AG04449 (cell line): ENCODE measurements around the gene FHAD1.

ENCODE experiments used
- CTCF ChIA-PET: fragments of 350-600 bp; formaldehyde crosslinking; extraction: SDS; loops from one replicate; lab custom pipeline; 2021; ENCODE audit warnings: antibody characterized with exemption; lab: Yijun Ruan, JAX
- POLR2A ChIA-PET: fragments of 400-600, 350-600 bp; formaldehyde crosslinking; extraction: SDS; loops from one replicate; lab custom pipeline; 2020; ENCODE audit warnings: antibody characterized with exemption, inconsistent platforms; lab: Yijun Ruan, JAX
- DNase-seq: peaks from one replicate; pipeline ENCODE4 v3.0.0-alpha.2; 2010; ENCODE audit warnings: low read depth, low spot score
- H3K4me3 ChIP-seq: 2 replicates; pipeline ENCODE4 v1.5.1; 2011; ENCODE audit warnings: low read depth, mild to moderate bottlenecking, control low read depth, low read length
- TF ChIP-seq, protein P1 (sequence below): IDR thresholded peaks from one replicate; pipeline ENCODE4 v1.5.1; 2011; ENCODE audit warnings: mild to moderate bottlenecking, moderate library complexity, low read length, control low read depth, inconsistent platforms; ENCODE audit not compliant: insufficient read depth; ENCODE audit errors: missing control alignments

Gene FHAD1

DNA sequence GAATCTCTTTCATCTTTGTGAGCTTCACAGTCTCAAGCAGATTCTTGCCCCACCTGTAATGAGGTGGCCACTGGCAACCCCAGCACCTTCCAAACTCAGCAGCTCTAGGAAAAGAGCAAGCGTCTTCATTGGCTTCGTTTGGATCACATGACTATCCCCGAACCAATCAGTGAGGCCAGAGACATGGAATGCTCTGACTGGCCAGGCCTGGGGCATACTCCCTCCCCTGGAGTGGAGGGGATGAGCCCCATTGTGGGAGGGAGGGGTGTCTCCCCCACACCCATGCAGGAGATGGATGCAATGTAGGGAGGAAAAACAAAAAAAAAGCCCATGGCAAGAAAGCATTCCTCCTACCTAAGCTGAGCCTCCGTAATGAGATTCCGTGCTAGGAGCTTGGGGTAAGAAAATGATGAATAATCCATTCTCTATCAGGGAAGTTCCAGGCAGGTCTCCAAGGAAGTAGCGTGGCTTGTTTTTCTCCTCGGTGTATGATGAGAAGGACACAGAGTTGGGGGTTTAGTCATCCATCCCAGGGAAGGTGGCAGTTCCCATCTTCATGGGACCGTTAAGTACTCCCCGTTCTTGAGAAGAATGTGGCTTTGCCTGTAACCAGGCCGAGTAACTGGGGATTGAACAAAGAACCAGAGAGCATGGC lies 32.7 kb downstream of the FHAD1 start:
- ChIA-PET POLR2A (no interaction called here), CTCF (interaction anchor here (1.2 to 2.7 kb wide), 5 partner anchors 9 to 150 kb away, joined by 3 to 16 read pairs (median 8); no protein-coding TSS in a partner anchor)
- no peak overlapping the region for H3K4me3 ChIP-seq
- no peak for DNase-seq
- TF ChIP-seq, protein P1, sequence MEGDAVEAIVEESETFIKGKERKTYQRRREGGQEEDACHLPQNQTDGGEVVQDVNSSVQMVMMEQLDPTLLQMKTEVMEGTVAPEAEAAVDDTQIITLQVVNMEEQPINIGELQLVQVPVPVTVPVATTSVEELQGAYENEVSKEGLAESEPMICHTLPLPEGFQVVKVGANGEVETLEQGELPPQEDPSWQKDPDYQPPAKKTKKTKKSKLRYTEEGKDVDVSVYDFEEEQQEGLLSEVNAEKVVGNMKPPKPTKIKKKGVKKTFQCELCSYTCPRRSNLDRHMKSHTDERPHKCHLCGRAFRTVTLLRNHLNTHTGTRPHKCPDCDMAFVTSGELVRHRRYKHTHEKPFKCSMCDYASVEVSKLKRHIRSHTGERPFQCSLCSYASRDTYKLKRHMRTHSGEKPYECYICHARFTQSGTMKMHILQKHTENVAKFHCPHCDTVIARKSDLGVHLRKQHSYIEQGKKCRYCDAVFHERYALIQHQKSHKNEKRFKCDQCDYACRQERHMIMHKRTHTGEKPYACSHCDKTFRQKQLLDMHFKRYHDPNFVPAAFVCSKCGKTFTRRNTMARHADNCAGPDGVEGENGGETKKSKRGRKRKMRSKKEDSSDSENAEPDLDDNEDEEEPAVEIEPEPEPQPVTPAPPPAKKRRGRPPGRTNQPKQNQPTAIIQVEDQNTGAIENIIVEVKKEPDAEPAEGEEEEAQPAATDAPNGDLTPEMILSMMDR, result no peak

DNA sequence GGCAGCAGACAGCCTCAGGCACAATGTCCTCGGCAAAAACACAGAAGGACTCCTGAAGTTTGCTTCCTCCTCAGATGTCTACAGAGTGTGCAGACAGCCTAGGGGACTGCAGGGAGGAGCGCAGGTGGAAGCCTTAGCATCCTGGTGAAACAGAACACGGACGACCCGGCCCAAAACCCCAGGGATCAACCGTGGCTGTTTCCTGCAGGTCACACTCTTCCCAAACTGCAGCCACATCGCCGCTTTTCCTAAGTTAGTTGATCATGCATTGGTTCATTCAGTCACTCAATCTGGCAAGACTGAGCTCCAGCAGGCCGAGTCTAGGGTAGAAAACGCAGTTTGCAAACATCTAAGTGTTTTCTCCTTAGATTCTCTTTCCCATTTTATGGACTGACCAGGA lies 33.4 kb downstream of the FHAD1 start:
- H3K4me3 ChIP-seq, result no peak overlapping the region
- no peak for DNase-seq
- ChIA-PET CTCF (interaction anchor here (1.2 to 2.7 kb wide), 7 partner anchors 9 to 151 kb away, joined by 3 to 16 read pairs (median 8); no protein-coding TSS in a partner anchor), POLR2A (no interaction called here)
- TF ChIP-seq, protein P1, result no peak

DNA sequence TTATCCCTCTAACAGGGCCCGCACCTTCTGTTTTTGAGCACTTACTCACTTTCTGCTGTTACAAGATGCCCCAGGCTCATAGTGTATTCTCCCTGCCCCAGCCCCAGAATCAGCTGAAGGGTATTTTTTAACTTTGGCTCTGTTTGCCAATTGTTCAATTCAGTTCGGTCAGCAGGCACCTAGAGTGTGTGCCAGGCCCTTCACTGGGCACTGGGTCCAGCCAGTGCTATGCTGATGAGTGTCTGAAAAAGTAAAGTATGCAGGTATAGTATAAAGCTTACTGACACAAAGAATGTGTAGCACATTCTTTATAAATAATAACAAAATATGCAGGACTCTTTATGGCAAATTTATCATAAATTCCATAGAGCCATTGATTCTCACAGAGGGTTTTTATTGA lies 35.0 kb downstream of the FHAD1 start:
- no peak overlapping the region for H3K4me3 ChIP-seq
- no peak for DNase-seq
- ChIA-PET POLR2A (no interaction called here), CTCF (interaction anchor here (1.1 to 2.5 kb wide), 5 partner anchors 9 to 154 kb away, joined by 3 to 18 read pairs (median 7); partner anchors contain the start of gene TMEM51)
- TF ChIP-seq, protein P1, result no peak

DNA sequence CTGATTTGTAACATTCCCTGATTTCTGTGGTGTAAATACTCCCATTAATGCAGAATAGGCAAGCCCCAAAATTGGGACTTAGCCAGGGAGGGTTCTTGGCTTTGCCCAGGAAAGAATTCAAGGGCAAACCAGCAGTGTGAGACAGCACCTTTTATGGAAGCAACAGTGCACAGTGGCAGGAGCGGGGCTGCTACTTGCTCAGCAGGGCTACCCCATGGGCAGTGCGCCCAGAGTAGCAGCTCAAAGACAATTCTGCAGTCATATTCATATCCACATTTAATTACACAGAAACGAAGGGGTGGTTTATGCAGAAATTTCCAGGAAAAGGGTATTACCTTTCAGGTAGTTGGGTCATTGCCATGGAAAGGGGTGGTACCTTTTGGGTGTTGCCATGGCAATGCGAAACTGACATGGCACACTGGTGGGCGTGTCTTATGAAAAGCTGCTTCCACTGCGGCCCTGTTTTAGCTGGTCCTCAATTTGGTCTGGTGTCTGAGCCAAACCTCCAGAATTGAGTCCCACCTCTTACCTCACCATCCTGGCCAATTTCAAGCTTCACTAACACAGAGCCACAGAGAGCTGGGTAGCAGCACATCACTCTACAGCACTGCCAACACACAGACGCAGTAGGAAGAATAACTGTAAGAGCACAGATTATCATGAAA lies 35.9 kb downstream of the FHAD1 start:
- CTCF ChIA-PET, result interaction anchor here (1.1 to 2.5 kb wide), 3 partner anchors 10 to 126 kb away, joined by 3 to 18 read pairs (median 4); no protein-coding TSS in a partner anchor
- no peak overlapping the region for H3K4me3 ChIP-seq
- POLR2A ChIA-PET, result no interaction called here
- TF ChIP-seq, protein P1, result no peak
- DNase-seq, result no peak

DNA sequence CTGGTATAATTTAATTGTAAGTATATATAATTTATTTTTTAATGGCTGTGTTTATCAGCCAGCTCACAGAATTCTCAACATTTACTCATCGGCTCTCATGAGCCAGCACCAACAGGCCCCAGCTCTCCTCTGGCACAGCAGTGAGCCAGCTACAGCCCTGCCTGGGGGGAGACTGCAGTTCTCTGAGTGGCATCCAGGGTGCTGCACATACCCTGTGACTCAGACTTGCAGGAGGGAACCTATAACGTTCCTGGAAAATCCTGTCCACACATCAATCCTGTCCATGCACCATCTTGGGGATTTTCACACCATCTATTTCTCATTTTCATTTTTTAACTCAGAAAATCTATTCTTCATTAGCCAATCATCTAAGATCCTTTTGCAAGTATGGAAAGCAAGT lies 36.5 kb downstream of the FHAD1 start:
- ChIA-PET POLR2A (no interaction called here), CTCF (interaction anchor here (0.5 to 2.5 kb wide), 5 partner anchors 8 to 1426 kb away, joined by 3 to 18 read pairs (median 3); no protein-coding TSS in a partner anchor)
- TF ChIP-seq, protein P1, result no peak
- H3K4me3 ChIP-seq, result no peak overlapping the region
- DNase-seq, result no peak

DNA sequence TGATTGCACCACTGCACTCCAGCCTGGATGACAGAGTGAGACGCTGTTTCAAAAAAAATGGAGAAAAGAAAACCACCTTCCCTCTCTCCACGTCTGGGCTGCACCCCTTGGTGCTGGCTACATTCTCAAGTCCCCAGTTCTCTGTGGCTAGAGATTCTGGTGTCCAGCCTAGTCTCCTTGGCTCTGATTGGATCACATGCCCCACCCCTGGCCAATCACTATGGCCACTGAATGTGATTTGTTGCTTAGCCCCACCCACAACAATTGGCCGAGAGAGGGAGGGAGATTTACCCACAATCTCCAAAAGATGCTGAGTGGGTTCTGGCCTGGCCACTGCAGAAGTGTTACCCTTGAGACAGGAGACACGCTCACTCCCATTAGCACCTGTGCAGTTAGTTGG lies 39.4 kb downstream of the FHAD1 start:
- H3K4me3 ChIP-seq, result no peak overlapping the region
- ChIA-PET CTCF (no interaction called here), POLR2A (no interaction called here)
- DNase-seq, result no peak
- TF ChIP-seq, protein P1, result no peak
